Measurements from ENCODE around the gene BCL11A. TPM values are rescaled to one million over a fixed set of nuclear protein-coding genes. Genes with fewer than 3 reads are reported as not detected.

The BCL11A gene
- total RNA-seq, 1 experiment from 2014 or later, result 91.4 TPM

GRCh38 chr2:60598271-60598670, 44.8 kb upstream of the BCL11A start:
- no peak overlapping the region for H2BK12ac ChIP-seq (ENCODE audit: insufficient read length, low read depth, low read length)
- H3K27me3 ChIP-seq (ENCODE audit: insufficient read depth, low read length), result no peaks in the 10 kb centered on the region
- H2BK5ac ChIP-seq (ENCODE audit: insufficient read length, low read length), result no peak overlapping the region
- no peak for TF ChIP-seq CTCF (conservative IDR thresholded peaks at IDR 0.05)
- no peak overlapping the region for H3K4me3 Mint-ChIP-seq
- H2BK20ac ChIP-seq (ENCODE audit: low read depth, low read length, poor library complexity, severe bottlenecking), result no peak overlapping the region
- peaks cover 3 to 6% (median 4%) of the 10 kb centered on the region in 3 experiments; a peak in 3 of 7 replicates for H3K36me3 Mint-ChIP-seq (ENCODE audit: insufficient read depth in 1 of 3, low read depth in 3 of 3)
- no peak overlapping the region for H3K9ac ChIP-seq (ENCODE audit: extremely low read depth, insufficient read length, low read length)
- H3K14ac ChIP-seq (ENCODE audit: insufficient read depth, low read length), result no peak overlapping the region
- H2BK15ac ChIP-seq (ENCODE audit: low read depth, low read length), result no peak overlapping the region
- H3K4me2 ChIP-seq (ENCODE audit: insufficient read depth, insufficient read length, low read length), result no peak overlapping the region
- peaks cover 4% of the 10 kb centered on the region for H3K27me3 Mint-ChIP-seq (ENCODE audit: low read depth)
- no peaks in the 10 kb centered on the region for H4K20me1 ChIP-seq (ENCODE audit: control insufficient read depth, insufficient read depth, insufficient read length)
- no peak overlapping the region for H2AK5ac ChIP-seq (ENCODE audit: insufficient read length, low read length)
- H3K56ac ChIP-seq (ENCODE audit: insufficient read length, low read depth, low read length), result no peak overlapping the region
- no peak overlapping the region for H3K27ac ChIP-seq (ENCODE audit: insufficient read length, low read depth, low read length)
- H3K23ac ChIP-seq (ENCODE audit: insufficient read length, low read depth, low read length), result no peak overlapping the region
- no peak overlapping the region for H2BK120ac ChIP-seq (ENCODE audit: low read depth, low read length, poor library complexity, severe bottlenecking)
- DNase-seq, result no peak
- no peak overlapping the region for H3T11ph ChIP-seq (ENCODE audit: low read length)
- H3K27ac Mint-ChIP-seq, result no peak overlapping the region
- no peak overlapping the region for H4K91ac ChIP-seq (ENCODE audit: insufficient read length, low read depth, low read length)
- no peak overlapping the region for H3K4ac ChIP-seq (ENCODE audit: low read depth, low read length)
- H3K23me2 ChIP-seq (ENCODE audit: insufficient read length, low read depth, low read length, poor library complexity, severe bottlenecking), result no peaks in the 10 kb centered on the region
- H3K9me3 Mint-ChIP-seq, result peaks cover 4 to 12% of the 10 kb centered on the region in 2 experiments; a peak in 4 of 5 replicates
- no peaks in the 10 kb centered on the region for H3K4me1 ChIP-seq (ENCODE audit: insufficient read depth, low read length)
- H3K4me1 Mint-ChIP-seq, result peaks cover 12 to 13% of the 10 kb centered on the region in 2 experiments
- H3K79me2 ChIP-seq (ENCODE audit: insufficient read depth, low read length), result no peaks in the 10 kb centered on the region
- no peak overlapping the region for H2AFZ ChIP-seq (ENCODE audit: low read length)
- WGBS (ENCODE audit: extremely low coverage, insufficient read length, low lambda C conversion rate), result no CpG with 5 or more reads among the region's 3 CpGs
- H3K9me3 ChIP-seq (ENCODE audit: control insufficient read depth, low read depth, low read length), result no peaks in the 10 kb centered on the region
- no peaks in the 10 kb centered on the region for H3K79me1 ChIP-seq (ENCODE audit: insufficient read depth, low read depth, low read length, poor library complexity, severe bottlenecking)
- H4K8ac ChIP-seq (replicated peaks; ENCODE audit: insufficient read length, low read depth, low read length), result no peak overlapping the region
- H3K18ac ChIP-seq (ENCODE audit: insufficient read length, low read depth, low read length), result no peak overlapping the region
- H4K5ac ChIP-seq (ENCODE audit: insufficient read length, low read depth, low read length), result no peak overlapping the region
